Gastrocnemius medialis (tissue), 4 donors: Measurements from ENCODE around the gene ZNF446. TPM values are rescaled to one million over a fixed set of nuclear protein-coding genes. Genes with fewer than 3 reads are reported as not detected.

Experiments used
- ATAC-seq, 2 donors: fragments of 150-250 bp; one replicate each; pipeline ENCODE4 v1.9.1; 2016
- DNase-seq, 2 donors: peaks; one replicate each; pipeline ENCODE4 v3.0.0-alpha.2; 2019
- H3K27ac ChIP-seq, 4 donors: fragments of 200-600 bp; sonication (generic); 1 replicate in 1 of 4; 2 replicates in 3 of 4; pipeline ENCODE4 v1.5.1; 2016 to 2018; ENCODE audit warnings: mild to moderate bottlenecking in 2 of 4, moderate library complexity in 1 of 4
- H3K27me3 ChIP-seq, 3 donors: fragments of 200-600 bp; sonication (generic) in 2 of 3; 1 replicate in 1 of 3; 2 replicates in 2 of 3; pipeline versions ENCODE4 v1.5.1 to v1.6.0; 2016 to 2019; ENCODE audit warnings: mild to moderate bottlenecking in 1 of 3, moderate library complexity in 1 of 3
- H3K36me3 ChIP-seq, 2 donors: fragments of 200-600 bp; sonication (generic) in 1 of 2; one replicate each; pipeline ENCODE4 v1.5.1; 2017 to 2018
- H3K4me1 ChIP-seq, 2 donors: fragments of 200-600 bp; sonication (generic) in 1 of 2; one replicate each; pipeline ENCODE4 v1.5.1; 2016 to 2017; ENCODE audit warnings: mild to moderate bottlenecking in 2 of 2
- H3K4me3 ChIP-seq, 4 donors: fragments of 200-600 bp; sonication (generic) in 3 of 4; 1 replicate in 1 of 4; 2 replicates in 3 of 4; pipeline ENCODE4 v1.5.1; 2016 to 2019; ENCODE audit warnings: mild to moderate bottlenecking in 2 of 4
- H3K9me3 ChIP-seq, 3 donors: fragments of 200-600 bp; sonication (generic) in 2 of 3; 1 replicate in 1 of 3; 2 replicates in 2 of 3; pipeline ENCODE4 v1.5.1; 2016 to 2019
- POLR2A ChIP-seq, 2 donors: fragments of 450-650 bp; IDR thresholded peaks; one replicate each; pipeline ENCODE4 v1.6.1; 2017; ENCODE audit warnings: antibody characterized with exemption in 2 of 2, mild to moderate bottlenecking in 2 of 2, moderate library complexity in 2 of 2
- in situ Hi-C, 4 donors: fragments of 200-750 bp; cut with MboI; loops; one replicate each; pipeline versions ENCODE4 v1.15.0 to v1.8.0; 2017; ENCODE audit warnings: low sequenced_read_pairs in 4 of 4
- intact Hi-C: fragments of 100-400 bp; cut with DNase I; formaldehyde crosslinking; loops from one replicate; pipeline ENCODE4 v1.15.1; 2023; ENCODE audit warnings: low total_unique reads
- total RNA-seq, 4 donors: library from RNA; depleted of rRNA; stranded (reverse); fragments of >200 nt; gene quantifications; one replicate each; pipeline versions ENCODE4 v1.1.0 to v1.2.3, GENCODE V29; 2016
- TF ChIP-seq, protein P1 (sequence below), 5 experiments: fragments of 450-650 bp in 3 of 5; fragments of 200-600 bp in 2 of 5; sonication (generic) in 2 of 5; IDR thresholded peaks in 4 of 5; conservative IDR thresholded peaks in 1 of 5; 1 replicate in 4 of 5; 2 replicates in 1 of 5; pipeline ENCODE4 v1.5.1; 2016 to 2019; ENCODE audit warnings: antibody characterized with exemption in 5 of 5, mild to moderate bottlenecking in 3 of 5, moderate library complexity in 3 of 5

The ZNF446 gene
- total RNA-seq, 4 donors from 2014 or later = 7.5 to 13.1 (median 8.9) TPM

DNA sequence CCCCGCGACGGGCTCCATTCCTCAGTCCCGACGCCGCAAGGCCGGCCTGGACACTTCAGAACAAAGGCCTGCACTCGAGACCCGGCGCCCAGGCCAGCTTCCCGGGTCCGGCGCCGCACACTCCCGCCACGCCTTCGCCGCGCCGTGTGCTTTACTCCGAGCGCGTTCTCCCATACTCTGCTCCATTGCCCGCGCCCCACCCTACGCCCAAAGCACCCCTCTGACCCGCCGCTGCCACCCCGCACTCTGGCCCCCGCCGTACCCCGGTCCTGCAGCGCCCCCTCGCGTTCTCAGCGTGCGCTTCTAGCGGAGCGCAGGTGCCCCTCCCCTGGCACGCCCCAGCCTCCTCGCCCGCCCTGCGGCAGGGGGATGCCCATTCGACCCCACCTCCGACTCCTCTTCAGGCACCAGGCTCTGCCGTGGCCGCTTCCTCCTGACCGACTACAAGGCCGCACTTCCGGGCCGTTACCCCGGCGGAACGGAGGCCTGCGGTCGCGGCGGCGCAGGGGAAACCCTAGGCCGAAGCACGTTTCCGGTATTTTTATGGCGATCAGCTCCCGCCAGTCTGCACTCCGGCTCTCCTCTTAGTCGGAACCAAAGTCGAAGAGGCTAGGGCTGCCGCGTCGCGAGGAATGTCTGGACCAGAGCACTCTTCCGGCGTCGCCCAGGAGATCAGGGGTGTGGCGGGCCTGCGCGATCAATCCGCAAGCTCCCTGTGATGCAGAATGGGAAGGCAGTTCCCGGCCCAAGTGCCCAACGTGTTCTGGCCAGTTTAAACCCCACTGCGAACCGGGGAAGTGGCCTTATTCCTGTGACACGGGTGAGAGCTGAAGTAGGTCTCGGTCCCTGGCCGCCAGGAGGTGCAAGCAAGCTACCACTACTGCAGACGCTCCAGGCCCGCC is 43.5 kb downstream of the ZNF446 start, which contains the start of gene ZBTB45:
Gene ZBTB45, minus strand, starts transcription at position 456 of the 902 bp plus-strand sequence. CDS start 2,137 bp downstream, outside the sequence.
- peak; percentile 11 to 34 for TF ChIP-seq POLR2A (IDR thresholded peaks at IDR 0.05)
- TF ChIP-seq, protein P1, sequence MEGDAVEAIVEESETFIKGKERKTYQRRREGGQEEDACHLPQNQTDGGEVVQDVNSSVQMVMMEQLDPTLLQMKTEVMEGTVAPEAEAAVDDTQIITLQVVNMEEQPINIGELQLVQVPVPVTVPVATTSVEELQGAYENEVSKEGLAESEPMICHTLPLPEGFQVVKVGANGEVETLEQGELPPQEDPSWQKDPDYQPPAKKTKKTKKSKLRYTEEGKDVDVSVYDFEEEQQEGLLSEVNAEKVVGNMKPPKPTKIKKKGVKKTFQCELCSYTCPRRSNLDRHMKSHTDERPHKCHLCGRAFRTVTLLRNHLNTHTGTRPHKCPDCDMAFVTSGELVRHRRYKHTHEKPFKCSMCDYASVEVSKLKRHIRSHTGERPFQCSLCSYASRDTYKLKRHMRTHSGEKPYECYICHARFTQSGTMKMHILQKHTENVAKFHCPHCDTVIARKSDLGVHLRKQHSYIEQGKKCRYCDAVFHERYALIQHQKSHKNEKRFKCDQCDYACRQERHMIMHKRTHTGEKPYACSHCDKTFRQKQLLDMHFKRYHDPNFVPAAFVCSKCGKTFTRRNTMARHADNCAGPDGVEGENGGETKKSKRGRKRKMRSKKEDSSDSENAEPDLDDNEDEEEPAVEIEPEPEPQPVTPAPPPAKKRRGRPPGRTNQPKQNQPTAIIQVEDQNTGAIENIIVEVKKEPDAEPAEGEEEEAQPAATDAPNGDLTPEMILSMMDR (IDR thresholded peaks at IDR 0.05 in 4 of 5, conservative IDR thresholded peaks at IDR 0.05 in 1 of 5) = peak; percentile 74 to 92 (median 87)
- peak; percentile 86 to 90 for DNase-seq
- peak; percentile 93 for ATAC-seq
- Histone ChIP-seq H3K36me3 (peaks cover 0 to 15% of the 10 kb centered on the region in 2 donors), H3K9me3 (no peaks in the 10 kb centered on the region), H3K4me3 (peak within 1 kb of the TSS; percentile 69 to 88 (median 80)), H3K27ac (peak within 1 kb of the TSS; percentile 84 to 96 (median 94)), H3K4me1 (peaks cover 31 to 36% of the 10 kb centered on the region in 2 donors), H3K27me3 (no peaks in the 10 kb centered on the region)
- in situ Hi-C loops (no loop called here), intact Hi-C loops (loop anchor here (1.0 kb wide), 4 partner anchors 20 to 214 kb away; partner anchors contain the start of genes ERVK3-1 and TRIM28)

DNA sequence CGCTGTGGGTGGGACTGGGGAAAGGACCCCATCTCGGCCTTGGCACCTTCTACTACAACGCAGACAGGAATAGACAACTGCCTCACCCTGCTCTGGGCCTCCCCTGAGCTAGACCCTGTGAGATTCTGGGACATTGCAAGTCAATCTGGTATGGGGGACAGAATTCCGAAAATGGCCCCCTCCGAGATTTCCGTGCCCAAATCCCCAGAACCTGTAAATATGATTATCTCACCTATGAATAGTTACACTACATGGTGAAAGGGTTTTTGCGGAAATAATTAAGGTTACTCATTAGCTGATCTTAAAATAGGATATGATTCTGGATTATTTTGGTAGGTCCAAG is 44.1 kb downstream of the ZNF446 start:
- ATAC-seq (no peak), DNase-seq (no peak)
- TF ChIP-seq, protein P1 (IDR thresholded peaks at IDR 0.05 in 4 of 5, conservative IDR thresholded peaks at IDR 0.05 in 1 of 5) = no peak
- no peak for TF ChIP-seq POLR2A (IDR thresholded peaks at IDR 0.05)
- H3K36me3 ChIP-seq = peaks cover 0 to 15% of the 10 kb centered on the region in 2 donors
- H3K4me1 ChIP-seq = peaks cover 31 to 33% of the 10 kb centered on the region in 2 donors
- in situ Hi-C loops (no loop called here), intact Hi-C loops (no loop called here)
- H3K27ac ChIP-seq = peak overlapping the region; percentile 84 to 96 (median 94)
- peak overlapping the region; percentile 69 to 88 (median 80) for H3K4me3 ChIP-seq
- no peaks in the 10 kb centered on the region for H3K9me3 ChIP-seq
- H3K27me3 ChIP-seq = no peaks in the 10 kb centered on the region

DNA sequence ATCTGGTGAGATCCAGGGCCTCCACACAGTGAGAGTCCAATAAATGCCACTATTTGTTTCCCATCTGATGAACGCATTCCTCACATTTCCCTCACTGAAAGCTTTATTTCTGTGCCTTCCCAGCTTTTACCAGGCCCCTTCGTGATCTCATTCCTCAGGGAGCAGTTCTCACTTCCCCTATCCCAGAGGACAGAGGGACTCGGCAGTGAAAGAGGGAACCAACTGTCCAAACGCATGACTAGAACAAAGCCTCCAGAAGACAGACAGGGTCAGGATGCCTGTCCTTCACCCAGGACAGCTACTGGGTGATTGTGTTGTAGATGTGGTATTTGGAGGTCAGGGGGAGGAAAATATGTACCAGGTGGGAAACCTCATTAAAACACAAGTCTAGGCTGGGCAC is 45.5 kb downstream of the ZNF446 start:
- no peak overlapping the region for H3K4me3 ChIP-seq
- TF ChIP-seq, protein P1 (IDR thresholded peaks at IDR 0.05 in 4 of 5, conservative IDR thresholded peaks at IDR 0.05 in 1 of 5) = no peak
- TF ChIP-seq POLR2A (IDR thresholded peaks at IDR 0.05) = no peak
- ATAC-seq = no peak
- no peaks in the 10 kb centered on the region for H3K9me3 ChIP-seq
- H3K36me3 ChIP-seq = peaks cover 0 to 9% of the 10 kb centered on the region in 2 donors
- no peaks in the 10 kb centered on the region for H3K27me3 ChIP-seq
- intact Hi-C loops (no loop called here), in situ Hi-C loops (no loop called here)
- H3K27ac ChIP-seq = no peak overlapping the region
- H3K4me1 ChIP-seq = peaks cover 20 to 23% of the 10 kb centered on the region in 2 donors
- no peak for DNase-seq

DNA sequence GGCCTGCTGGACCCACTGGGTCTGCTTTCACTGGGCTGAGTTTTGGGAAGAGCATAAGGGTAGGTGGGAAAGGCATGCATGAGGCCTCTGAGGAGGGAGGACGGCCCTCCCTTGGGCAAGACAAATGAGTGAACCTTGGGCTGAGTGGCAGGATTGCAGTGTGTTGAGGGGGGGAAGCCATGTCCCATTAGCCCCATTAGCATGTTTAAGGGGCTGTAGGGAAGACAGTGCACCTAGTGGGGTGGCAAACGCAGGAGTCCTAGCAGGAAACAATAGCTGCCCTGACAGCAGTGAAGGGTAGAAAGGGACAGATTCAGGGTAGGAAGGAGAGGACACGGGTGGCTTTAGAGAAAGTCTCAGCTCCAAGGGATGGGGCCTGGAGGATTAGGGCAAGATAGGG is 46.6 kb downstream of the ZNF446 start:
- TF ChIP-seq POLR2A (IDR thresholded peaks at IDR 0.05) = no peak
- TF ChIP-seq, protein P1 (IDR thresholded peaks at IDR 0.05 in 4 of 5, conservative IDR thresholded peaks at IDR 0.05 in 1 of 5) = no peak
- intact Hi-C loops (no loop called here), in situ Hi-C loops (no loop called here)
- H3K4me3 ChIP-seq = no peak overlapping the region
- no peak overlapping the region for H3K27ac ChIP-seq
- no peaks in the 10 kb centered on the region for H3K36me3 ChIP-seq
- H3K4me1 ChIP-seq = peaks cover 16 to 19% of the 10 kb centered on the region in 2 donors
- H3K9me3 ChIP-seq = no peaks in the 10 kb centered on the region
- ATAC-seq (no peak), DNase-seq (no peak)
- no peaks in the 10 kb centered on the region for H3K27me3 ChIP-seq
